Neural progenitor cell (in vitro differentiated cells): Measurements from ENCODE around the gene CA7. TPM values are rescaled to one million over a fixed set of nuclear protein-coding genes. Genes with fewer than 3 reads are reported as not detected.

ENCODE experiments used
- DNase-seq: peaks from one replicate; pipeline ENCODE4 v3.0.0-alpha.2; 2016; ENCODE audit warnings: low spot score
- H2AFZ ChIP-seq: fragments of 200-600 bp; sonication (generic); replicated peaks from 2 replicates; pipeline ENCODE4 v1.6.1; 2016; ENCODE audit warnings: antibody characterized with exemption
- H3F3A ChIP-seq: fragments of 200-600 bp; sonication (generic); 2 replicates; pipeline ENCODE4 v1.6.1; 2016; ENCODE audit warnings: antibody characterized with exemption, low read depth
- H3K27ac ChIP-seq: fragments of 200-600 bp; sonication (generic); 2 replicates; pipeline ENCODE4 v1.5.1; 2016; ENCODE audit warnings: mild to moderate bottlenecking
- H3K27me3 ChIP-seq: fragments of 200-600 bp; sonication (generic); 2 replicates; pipeline ENCODE4 v1.6.1; 2016; ENCODE audit warnings: mild to moderate bottlenecking, moderate library complexity
- H3K36me3 ChIP-seq: fragments of 200-600 bp; sonication (generic); 2 replicates; pipeline ENCODE4 v1.5.1; 2016
- H3K4me1 ChIP-seq: fragments of 200-600 bp; sonication (generic); 2 replicates; pipeline ENCODE4 v1.6.1; 2016; ENCODE audit warnings: mixed run types
- H3K4me2 ChIP-seq: fragments of 200-600 bp; sonication (generic); 2 replicates; pipeline ENCODE4 v1.6.1; 2016
- H3K4me3 ChIP-seq: fragments of 200-600 bp; sonication (generic); 2 replicates; pipeline ENCODE4 v1.5.1; 2016
- H3K79me2 ChIP-seq: fragments of 200-600 bp; sonication (generic); 2 replicates; pipeline ENCODE4 v1.6.1; 2016; ENCODE audit warnings: low read depth
- H3K9ac ChIP-seq: fragments of 200-600 bp; sonication (generic); 2 replicates; pipeline ENCODE4 v1.6.1; 2016
- H3K9me3 ChIP-seq: fragments of 200-600 bp; sonication (generic); 2 replicates; pipeline ENCODE4 v1.5.1; 2016; ENCODE audit warnings: low read depth
- H4K20me1 ChIP-seq: fragments of 200-600 bp; sonication (generic); 2 replicates; pipeline ENCODE4 v1.6.1; 2016; ENCODE audit warnings: low read depth
- H3K27ac Mint-ChIP-seq: 3 replicates; pipeline ENCODE4 v1.8.0; 2021; ENCODE audit warnings: mixed read lengths
- H3K27me3 Mint-ChIP-seq: 2 replicates; pipeline ENCODE4 v1.8.0; 2022; ENCODE audit warnings: low read depth, mild to moderate bottlenecking, inconsistent platforms, moderate library complexity, mixed read lengths; ENCODE audit not compliant: insufficient read depth
- H3K36me3 Mint-ChIP-seq: 3 replicates; pipeline ENCODE4 v1.8.0; 2021; ENCODE audit warnings: mixed read lengths
- H3K4me1 Mint-ChIP-seq: 3 replicates; pipeline ENCODE4 v1.8.0; 2021; ENCODE audit warnings: mixed read lengths
- H3K4me3 Mint-ChIP-seq: 3 replicates; pipeline ENCODE4 v1.8.0; 2021; ENCODE audit warnings: mild to moderate bottlenecking, moderate library complexity, mixed read lengths
- H3K9me3 Mint-ChIP-seq: 3 replicates; pipeline ENCODE4 v1.8.0; 2020; ENCODE audit warnings: mixed read lengths
- CTCF ChIP-seq: fragments of 200-600 bp; sonication (generic); IDR thresholded peaks from 2 replicates; pipeline ENCODE4 v1.5.1; 2017; ENCODE audit warnings: antibody characterized with exemption, mild to moderate bottlenecking
- EZH2 ChIP-seq: fragments of 200-600 bp; sonication (generic); IDR thresholded peaks from 2 replicates; pipeline ENCODE4 v1.6.1; 2017; ENCODE audit warnings: antibody characterized with exemption, mild to moderate bottlenecking, moderate library complexity
- EZH2phosphoT487 ChIP-seq: fragments of 200-600 bp; sonication (generic); IDR thresholded peaks from 2 replicates; pipeline ENCODE4 v1.6.1; 2017; ENCODE audit warnings: antibody characterized with exemption
- total RNA-seq: library from RNA; depleted of rRNA; stranded (reverse); fragments of >200 nt; gene quantifications from 2 replicates; pipeline ENCODE4 v1.2.3, GENCODE V29; 2015; ENCODE audit warnings: low replicate concordance

CA7 gene
- total RNA-seq, 1 donor from 2014 or later, result not detected

GRCh38 chr16:66898207-66898606, 54.0 kb downstream of the CA7 start:
- no peak for DNase-seq
- H3K9ac ChIP-seq, result no peak overlapping the region
- H3K27ac Mint-ChIP-seq, result no peak overlapping the region
- no peak overlapping the region for H3K4me2 ChIP-seq
- peaks cover 9% of the 10 kb centered on the region for H3K27me3 Mint-ChIP-seq
- H3K4me1 ChIP-seq, result no peaks in the 10 kb centered on the region
- no peak overlapping the region for H3K27ac ChIP-seq
- no peaks in the 10 kb centered on the region for H3K36me3 ChIP-seq
- no peak overlapping the region for H3K4me3 Mint-ChIP-seq
- H3K4me1 Mint-ChIP-seq, result peaks cover 23% of the 10 kb centered on the region
- TF ChIP-seq CTCF (no peak), EZH2phosphoT487 (no peak), EZH2 (no peak)
- no peak overlapping the region for H2AFZ ChIP-seq
- H3K4me3 ChIP-seq, result no peak overlapping the region
- no peaks in the 10 kb centered on the region for H3K9me3 ChIP-seq
- H3F3A ChIP-seq, result no peaks in the 10 kb centered on the region
- H3K9me3 Mint-ChIP-seq, result no peaks in the 10 kb centered on the region
- H3K36me3 Mint-ChIP-seq, result no peaks in the 10 kb centered on the region
- H4K20me1 ChIP-seq, result no peaks in the 10 kb centered on the region
- H3K27me3 ChIP-seq, result no peaks in the 10 kb centered on the region
- no peaks in the 10 kb centered on the region for H3K79me2 ChIP-seq

- no peaks in the 10 kb centered on the region for H3K9me3 Mint-ChIP-seq
- H3K27ac ChIP-seq, result no peak overlapping the region
Measured at GRCh38 chr16:66898933-66899309, 54.7 kb downstream of the CA7 start.

GRCh38 chr16:66899310-66899944, 55.2 kb downstream of the CA7 start:
- H3K9me3 ChIP-seq, result no peaks in the 10 kb centered on the region
- no peak for DNase-seq
- H3K9ac ChIP-seq, result no peak overlapping the region
- TF ChIP-seq EZH2 (no peak), EZH2phosphoT487 (no peak), CTCF (no peak)
- no peak overlapping the region for H3K4me3 ChIP-seq
- H3K27me3 ChIP-seq, result no peaks in the 10 kb centered on the region
- H4K20me1 ChIP-seq, result no peaks in the 10 kb centered on the region
- H3K4me2 ChIP-seq, result no peak overlapping the region
- H3K27me3 Mint-ChIP-seq, result peaks cover 9% of the 10 kb centered on the region
- no peak overlapping the region for H3K27ac Mint-ChIP-seq
- no peaks in the 10 kb centered on the region for H3K9me3 Mint-ChIP-seq
- H3K27ac ChIP-seq, result no peak overlapping the region
- no peak overlapping the region for H2AFZ ChIP-seq
- no peaks in the 10 kb centered on the region for H3K36me3 ChIP-seq
- no peaks in the 10 kb centered on the region for H3K36me3 Mint-ChIP-seq
- no peaks in the 10 kb centered on the region for H3K4me1 ChIP-seq
- H3K79me2 ChIP-seq, result no peaks in the 10 kb centered on the region
- no peak overlapping the region for H3K4me3 Mint-ChIP-seq
- H3K4me1 Mint-ChIP-seq, result peaks cover 23% of the 10 kb centered on the region
- no peaks in the 10 kb centered on the region for H3F3A ChIP-seq

More at GRCh38 chr16:66898933-66899309, 54.7 kb downstream of the CA7 start:
- H3K4me3 ChIP-seq, result no peak overlapping the region
- H3K4me3 Mint-ChIP-seq, result no peak overlapping the region
- H3K79me2 ChIP-seq, result no peaks in the 10 kb centered on the region
- no peaks in the 10 kb centered on the region for H3K36me3 ChIP-seq
- H3K27me3 ChIP-seq, result no peaks in the 10 kb centered on the region
- H3K9me3 ChIP-seq, result no peaks in the 10 kb centered on the region
- H4K20me1 ChIP-seq, result no peaks in the 10 kb centered on the region
- no peaks in the 10 kb centered on the region for H3K36me3 Mint-ChIP-seq
- no peaks in the 10 kb centered on the region for H3F3A ChIP-seq
- no peak for TF ChIP-seq CTCF
- TF ChIP-seq EZH2phosphoT487, result no peak
- no peak for TF ChIP-seq EZH2
- no peaks in the 10 kb centered on the region for H3K4me1 ChIP-seq
- H3K4me1 Mint-ChIP-seq, result peaks cover 23% of the 10 kb centered on the region
- H3K27ac Mint-ChIP-seq, result no peak overlapping the region
- no peak overlapping the region for H3K4me2 ChIP-seq
- peaks cover 9% of the 10 kb centered on the region for H3K27me3 Mint-ChIP-seq
- no peak overlapping the region for H2AFZ ChIP-seq
- DNase-seq, result no peak
- H3K9ac ChIP-seq, result no peak overlapping the region
